WTC11 (cell line): ENCODE measurements around the gene OPCML. TPM values are rescaled to one million over a fixed set of nuclear protein-coding genes. Genes with fewer than 3 reads are reported as not detected.

ENCODE experiments used
- ATAC-seq: fragments of 200-7000 bp; cut with Tn5 transposase; 2 replicates; pipeline ENCODE4 v1.10.0; 2021; ENCODE audit warnings: mild to moderate bottlenecking, moderate library complexity
- CTCF ChIA-PET: fragments of 300-600 bp; sonication (Branson Sonifier 250); formaldehyde crosslinking; loops from one replicate; lab custom pipeline; 2021; ENCODE audit warnings: antibody characterized with exemption; lab: Charles Lee
- POLR2A ChIA-PET: fragments of 350-600 bp; sonication (Branson Sonifier 250); formaldehyde crosslinking; loops from one replicate; lab custom pipeline; 2021; ENCODE audit warnings: antibody characterized with exemption; lab: Charles Lee
- DNase-seq: peaks from one replicate; pipeline ENCODE4 v3.0.0; 2021; ENCODE audit warnings: low spot score
- H3K27ac Mint-ChIP-seq: 2 replicates; pipeline ENCODE4 v1.8.0; 2021; ENCODE audit warnings: mixed read lengths
- H3K27me3 Mint-ChIP-seq: 2 replicates; pipeline ENCODE4 v1.8.0; 2021; ENCODE audit warnings: low read depth, mild to moderate bottlenecking, moderate library complexity, mixed read lengths
- H3K36me3 Mint-ChIP-seq: 2 replicates; pipeline ENCODE4 v1.8.0; 2021; ENCODE audit warnings: mixed read lengths
- H3K4me1 Mint-ChIP-seq: 2 replicates; pipeline ENCODE4 v1.8.0; 2022; ENCODE audit warnings: mixed read lengths
- H3K4me3 Mint-ChIP-seq: 2 replicates; pipeline ENCODE4 v1.8.0; 2021; ENCODE audit warnings: mild to moderate bottlenecking, moderate library complexity, mixed read lengths
- H3K9me3 Mint-ChIP-seq: 2 replicates; pipeline ENCODE4 v1.8.0; 2021; ENCODE audit warnings: mixed read lengths
- ATF2 ChIP-seq: sonication (generic); formaldehyde crosslinking; IDR thresholded peaks from 2 replicates; pipeline ENCODE4 v1.8.1; 2022; ENCODE audit warnings: low read depth, missing genetic modification reagents, borderline replicate concordance
- ATF3 ChIP-seq: sonication (generic); formaldehyde crosslinking; conservative IDR thresholded peaks from 2 replicates; pipeline ENCODE4 v1.8.1; 2022; ENCODE audit warnings: mild to moderate bottlenecking, missing genetic modification reagents
- ATF6 ChIP-seq: sonication (generic); formaldehyde crosslinking; IDR thresholded peaks from 2 replicates; pipeline ENCODE4 v1.8.1; 2023; ENCODE audit warnings: mild to moderate bottlenecking, missing genetic modification reagents
- CREB1 ChIP-seq: sonication (generic); formaldehyde crosslinking; IDR thresholded peaks from 2 replicates; pipeline ENCODE4 v1.8.0; 2023; ENCODE audit warnings: mild to moderate bottlenecking, missing genetic modification reagents
- CREM ChIP-seq: sonication (generic); formaldehyde crosslinking; IDR thresholded peaks from 2 replicates; pipeline ENCODE4 v1.8.1; 2022; ENCODE audit warnings: mild to moderate bottlenecking, missing genetic modification reagents, moderate library complexity
- ELF4 ChIP-seq: sonication (generic); formaldehyde crosslinking; IDR thresholded peaks from 2 replicates; pipeline ENCODE4 v1.8.1; 2022; ENCODE audit warnings: low read depth, mild to moderate bottlenecking, moderate library complexity, missing genetic modification reagents
- ETV6 ChIP-seq: sonication (generic); formaldehyde crosslinking; IDR thresholded peaks from 2 replicates; pipeline ENCODE4 v1.8.1; 2022; ENCODE audit warnings: mild to moderate bottlenecking, missing genetic modification reagents
- GTF2I ChIP-seq: fragments of 250-450 bp; sonication (Bioruptor Pico); conservative IDR thresholded peaks from 2 replicates; pipeline ENCODE4 v1.4.0; 2021; ENCODE audit warnings: mild to moderate bottlenecking
- NFATC4 ChIP-seq: fragments of 250-450 bp; sonication (Bioruptor Pico); IDR thresholded peaks from 2 replicates; pipeline ENCODE4 v1.9.0; 2021; ENCODE audit warnings: mild to moderate bottlenecking
- NFYB ChIP-seq: sonication (generic); formaldehyde crosslinking; conservative IDR thresholded peaks from 2 replicates; pipeline ENCODE4 v1.8.0; 2022; ENCODE audit warnings: low read depth, missing genetic modification reagents
- ZNF121 ChIP-seq: sonication (generic); formaldehyde crosslinking; IDR thresholded peaks from 2 replicates; pipeline ENCODE4 v1.8.0; 2023; ENCODE audit warnings: missing genetic modification reagents
- ZNF219 ChIP-seq: sonication (generic); formaldehyde crosslinking; IDR thresholded peaks from 2 replicates; pipeline ENCODE4 v1.8.0; 2023; ENCODE audit warnings: missing genetic modification reagents, mild to moderate bottlenecking, borderline replicate concordance
- ZNF232 ChIP-seq: sonication (generic); formaldehyde crosslinking; IDR thresholded peaks from 2 replicates; pipeline ENCODE4 v1.8.0; 2022; ENCODE audit warnings: mild to moderate bottlenecking, missing genetic modification reagents
- ZNF263 ChIP-seq: sonication (generic); formaldehyde crosslinking; IDR thresholded peaks from 2 replicates; pipeline ENCODE4 v1.8.1; 2022; ENCODE audit warnings: low read depth, mild to moderate bottlenecking, moderate library complexity, missing genetic modification reagents
- ZNF416 ChIP-seq: fragments of 250-450 bp; sonication (Bioruptor Pico); IDR thresholded peaks from 2 replicates; pipeline ENCODE4 v1.9.0; 2021; ENCODE audit warnings: mild to moderate bottlenecking, inconsistent platforms
- ZNF532 ChIP-seq: fragments of 250-450 bp; sonication (Bioruptor Pico); IDR thresholded peaks from 2 replicates; pipeline ENCODE4 v1.9.0; 2021; ENCODE audit warnings: mild to moderate bottlenecking, borderline replicate concordance
- ZNF671 ChIP-seq: fragments of 250-450 bp; sonication (Bioruptor Pico); IDR thresholded peaks from 2 replicates; pipeline ENCODE4 v1.8.0; 2021; ENCODE audit warnings: mild to moderate bottlenecking
- total RNA-seq: library from RNA; stranded (reverse); gene quantifications from 3 replicates; pipeline ENCODE4 v1.2.3, GENCODE V29; 2021

Gene OPCML
- total RNA-seq, 1 experiment from 2014 or later, result 1.5 TPM

- peaks cover 4% of the 10 kb centered on the region; the same call in 1 of the 2 replicates for H3K4me1 Mint-ChIP-seq
- TF ChIP-seq ZNF671 (CRISPR knock-in tag) (no peak), ZNF232 (CRISPR knock-in tag) (no peak), ZNF263 (CRISPR knock-in tag) (no peak), NFYB (CRISPR knock-in tag) (no peak)
- no peak overlapping the region for H3K27ac Mint-ChIP-seq
- no peak overlapping the region for H3K4me3 Mint-ChIP-seq
- DNase-seq (no peak), ATAC-seq (no peak)
- ChIA-PET CTCF (no interaction called here), POLR2A (no interaction called here)
- peaks cover 40% of the 10 kb centered on the region for H3K9me3 Mint-ChIP-seq
- H3K27me3 Mint-ChIP-seq, result no peaks in the 10 kb centered on the region
- H3K36me3 Mint-ChIP-seq, result peaks cover 9% of the 10 kb centered on the region
Observed at GRCh38 chr11:132549561-132549960, 982.7 kb downstream of the OPCML start.

GRCh38 chr11:132549001-132549400 is 983.3 kb downstream of the OPCML start:
- ATAC-seq (no peak), DNase-seq (no peak)
- peaks cover 9% of the 10 kb centered on the region for H3K36me3 Mint-ChIP-seq
- peaks cover 40% of the 10 kb centered on the region for H3K9me3 Mint-ChIP-seq
- ChIA-PET POLR2A (no interaction called here), CTCF (no interaction called here)
- H3K4me1 Mint-ChIP-seq, result peaks cover 4% of the 10 kb centered on the region; the same call in 1 of the 2 replicates
- no peaks in the 10 kb centered on the region for H3K27me3 Mint-ChIP-seq
- no peak overlapping the region for H3K27ac Mint-ChIP-seq
- no peak for TF ChIP-seq ATF3 (CRISPR knock-in tag)
- TF ChIP-seq ATF6 (CRISPR knock-in tag), result no peak
- H3K4me3 Mint-ChIP-seq, result no peak overlapping the region

GRCh38 chr11:132544007-132544406 is 988.3 kb downstream of the OPCML start:
- TF ChIP-seq ZNF532 (CRISPR knock-in tag), result no peak
- no peak for TF ChIP-seq ATF2 (CRISPR knock-in tag)
- TF ChIP-seq CREB1 (CRISPR knock-in tag), result no peak
- TF ChIP-seq CREM (CRISPR knock-in tag), result no peak
- TF ChIP-seq GTF2I, result no peak
- no peak for TF ChIP-seq ZNF416
- no peak for TF ChIP-seq NFATC4
- TF ChIP-seq ELF4 (CRISPR knock-in tag), result no peak
- TF ChIP-seq ZNF121 (CRISPR knock-in tag), result no peak
- no peak for TF ChIP-seq ZNF219 (CRISPR knock-in tag)
- TF ChIP-seq ETV6 (CRISPR knock-in tag), result no peak
- TF ChIP-seq, all 79 proteins: peak for 0
- H3K4me1 Mint-ChIP-seq, result peaks cover 4% of the 10 kb centered on the region; the same call in 1 of the 2 replicates
- DNase-seq (no peak), ATAC-seq (no peak)
- H3K27me3 Mint-ChIP-seq, result no peaks in the 10 kb centered on the region
- CTCF ChIA-PET, result no interaction called here
- no peaks in the 10 kb centered on the region for H3K36me3 Mint-ChIP-seq
- H3K9me3 Mint-ChIP-seq, result peaks cover 10% of the 10 kb centered on the region
- POLR2A ChIA-PET, result no interaction called here
- H3K4me3 Mint-ChIP-seq, result no peak overlapping the region
- H3K27ac Mint-ChIP-seq, result no peak overlapping the region
